Stimulated activated CD4-positive, alpha-beta T cell treated with anti-CD3 and anti-CD28 coated beads, TNF-alpha, amount 100 ng/mL, for 1 hour (primary cell): ENCODE data around the gene HTR3A.
A peak's percentile ranks its signal among the peaks of the same experiment; 100 is the strongest.

Source experiments
- DNase-seq, 3 donors: peaks; one replicate each; pipeline ENCODE4 v3.0.0-alpha.2; 2020; ENCODE audit warnings: low read depth in 3 of 3, low spot score in 1 of 3

HTR3A gene

GRCh38 chr11:114016986-114017385 is 42.1 kb downstream of the HTR3A start:
- DNase-seq, result no peak

DNA sequence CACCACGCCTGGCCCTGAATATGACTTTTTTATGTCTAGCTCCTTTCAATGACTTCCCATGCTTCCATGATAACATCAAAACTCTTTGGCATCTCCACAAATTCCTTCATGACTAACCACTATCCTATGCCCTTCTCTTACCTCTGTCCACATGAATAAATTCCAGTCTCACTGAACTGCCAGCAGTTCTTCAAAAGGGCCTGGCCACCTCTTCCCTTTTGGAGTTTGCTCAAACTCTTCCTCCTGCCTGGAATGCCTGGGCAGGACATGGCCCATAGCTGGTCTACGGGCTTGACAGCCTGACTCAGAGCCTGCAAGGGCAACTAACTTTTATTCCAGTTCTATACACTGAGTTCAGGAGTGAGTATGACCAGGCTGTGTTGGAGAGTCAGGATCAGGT is 42.8 kb downstream of the HTR3A start:
- no peak for DNase-seq

GRCh38 chr11:114019046-114019445 is 44.1 kb downstream of the HTR3A start:
- DNase-seq, result no peak

- no peak for DNase-seq
Observed at GRCh38 chr11:114019574-114019973, 44.7 kb downstream of the HTR3A start.

- no peak for DNase-seq
Observed at GRCh38 chr11:114025329-114025907, 50.5 kb downstream of the HTR3A start.

DNA sequence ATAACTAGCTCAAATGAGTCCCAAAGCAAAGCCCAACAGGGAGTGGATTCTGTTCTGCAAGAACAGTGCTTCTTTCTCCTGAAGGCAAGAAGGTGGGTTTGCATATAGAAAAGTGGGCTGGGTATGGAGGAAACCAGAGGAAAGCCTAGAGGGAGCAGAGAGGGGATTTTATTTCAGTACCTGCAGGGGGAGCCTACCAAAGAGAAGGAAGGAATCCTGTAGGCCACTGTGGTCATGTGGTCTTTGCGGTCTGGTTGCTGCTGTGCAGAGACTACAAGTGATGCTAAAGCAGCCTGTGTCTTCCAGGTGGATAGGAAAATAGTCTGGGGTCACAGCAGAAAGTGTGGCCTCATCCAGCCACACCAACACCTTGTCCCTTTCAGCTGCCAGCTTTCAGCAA is 51.4 kb downstream of the HTR3A start:
- no peak for DNase-seq

- DNase-seq, result no peak
Observed at GRCh38 chr11:114027391-114027790, 52.5 kb downstream of the HTR3A start.

GRCh38 chr11:114027926-114028325 is 53.0 kb downstream of the HTR3A start:
- no peak for DNase-seq

DNA sequence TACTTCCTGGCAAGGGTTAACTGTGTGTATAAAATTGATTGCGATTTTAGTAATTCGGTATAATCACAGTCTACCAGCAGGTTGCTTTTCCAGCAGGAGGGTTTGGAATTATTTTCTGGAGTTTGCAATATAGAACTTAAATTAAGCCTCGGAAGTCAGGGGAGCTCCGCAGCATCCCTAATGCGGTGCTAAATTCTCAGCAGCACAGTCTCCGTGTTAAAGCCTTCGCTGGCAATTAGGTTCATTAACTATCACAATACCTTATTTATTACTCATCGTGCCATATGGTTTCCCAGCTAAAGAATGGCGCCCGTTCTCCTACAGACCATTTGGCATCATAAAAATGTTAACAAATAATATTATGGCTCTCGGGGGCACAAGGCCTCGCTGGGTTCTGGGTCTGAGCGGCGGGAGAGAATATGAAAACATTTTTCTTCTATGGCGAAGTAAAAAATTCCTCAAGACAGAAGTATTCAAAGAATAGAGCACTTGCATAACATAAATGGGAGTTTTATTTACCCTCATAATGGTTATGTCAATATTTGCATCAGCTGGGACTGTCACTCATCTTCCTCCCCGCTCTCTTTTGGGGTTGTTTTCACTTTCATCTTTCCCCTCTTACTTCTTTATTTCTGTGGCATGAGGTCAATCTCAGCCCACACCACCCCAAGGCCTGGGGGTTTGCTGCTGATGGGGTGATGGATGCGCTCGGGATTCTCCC is 56.5 kb downstream of the HTR3A start:
- DNase-seq, result no peak

GRCh38 chr11:114031967-114032320 is 57.0 kb downstream of the HTR3A start:
- DNase-seq, result no peak

- DNase-seq, result no peak
Observed at GRCh38 chr11:114033066-114033465, 58.2 kb downstream of the HTR3A start.

DNA sequence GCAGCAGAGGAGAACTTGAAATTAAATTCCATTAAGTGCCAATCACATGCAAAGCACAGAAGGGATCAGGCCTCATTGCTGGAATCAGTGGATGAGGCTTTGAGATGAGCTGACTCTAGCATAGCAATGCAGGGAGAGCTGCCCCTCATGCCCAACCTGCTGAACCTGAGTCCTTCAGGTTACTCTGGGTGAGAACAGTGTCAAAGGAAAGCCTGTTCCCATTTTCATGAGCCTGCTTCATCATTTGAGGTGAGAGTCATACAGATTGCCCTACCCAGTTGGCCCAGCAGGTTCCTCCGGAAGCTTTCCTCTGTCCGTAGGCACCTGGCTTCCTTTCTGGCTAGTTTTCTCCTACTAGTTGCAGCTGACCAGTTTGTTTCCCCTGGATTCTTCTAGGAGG is 58.7 kb downstream of the HTR3A start:
- no peak for DNase-seq

DNA sequence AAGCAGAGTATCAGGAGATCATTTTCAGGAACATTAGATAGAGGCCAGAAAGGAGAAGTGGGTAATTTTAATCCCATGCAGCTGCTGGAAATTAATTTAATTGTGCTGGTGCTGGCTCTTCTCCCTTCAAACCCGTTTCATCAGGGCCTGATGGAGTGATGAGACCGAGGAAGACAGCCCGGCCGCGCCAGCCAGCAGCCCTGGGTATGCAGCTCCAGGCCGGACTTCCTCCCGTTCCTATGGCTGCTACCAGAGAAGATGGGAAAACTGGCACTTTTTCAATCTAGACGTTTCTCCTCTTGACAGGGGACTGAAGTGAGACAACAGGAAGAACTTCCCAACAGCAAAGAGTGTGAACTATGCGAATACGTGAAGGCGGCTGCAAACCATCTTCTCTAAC is 60.0 kb downstream of the HTR3A start:
- DNase-seq, result no peak

GRCh38 chr11:114036147-114036811 is 61.4 kb downstream of the HTR3A start:
- peak; percentile 12 to 31 (median 28) for DNase-seq

GRCh38 chr11:114036958-114037357 is 62.0 kb downstream of the HTR3A start:
- no peak for DNase-seq

DNA sequence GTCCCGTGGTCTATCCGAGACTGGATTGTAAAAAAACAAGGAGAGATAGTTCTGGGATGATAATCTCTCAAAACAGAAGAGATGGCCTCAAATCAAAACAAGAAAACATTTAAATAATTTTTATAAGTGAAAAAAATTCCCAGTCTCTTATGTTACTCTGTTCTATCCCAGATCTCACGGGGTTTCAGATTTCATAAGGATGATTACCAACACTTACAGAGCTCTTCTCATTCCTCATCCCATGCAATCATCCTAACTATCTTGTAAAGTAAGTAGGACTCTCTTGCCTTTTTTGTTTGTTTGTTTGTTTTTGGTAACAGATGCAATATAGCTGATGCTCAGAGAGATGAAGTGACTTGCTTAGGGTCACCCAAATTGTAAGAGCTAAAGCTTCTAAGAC is 64.6 kb downstream of the HTR3A start:
- DNase-seq, result no peak
